GM12878 (cell line): ENCODE results near the gene HHIPL1. TPM values are rescaled to one million over a fixed set of nuclear protein-coding genes. Genes with fewer than 3 reads are reported as not detected.

ENCODE experiments used
- CHD2 ChIP-seq: IDR thresholded peaks from 2 replicates; pipeline ENCODE4 v1.6.1; 2011; ENCODE audit warnings: low read depth, low read length, improper control_type of control experiment, borderline replicate concordance
- CREB1 ChIP-seq: IDR thresholded peaks from 2 replicates; pipeline ENCODE4 v1.6.1; 2012; ENCODE audit warnings: low read depth, mild to moderate bottlenecking, inconsistent platforms
- CREM ChIP-seq: IDR thresholded peaks from 2 replicates; pipeline ENCODE4 v1.6.1; 2014; ENCODE audit warnings: antibody characterized with exemption, low read depth
- EED ChIP-seq: sonication (generic); IDR thresholded peaks from 2 replicates; pipeline ENCODE4 v1.6.1; 2016; ENCODE audit warnings: antibody characterized with exemption, low read depth
- FOXM1 ChIP-seq: IDR thresholded peaks from 2 replicates; pipeline ENCODE4 v1.6.1; 2012; ENCODE audit warnings: low read depth, mild to moderate bottlenecking, inconsistent platforms, low read length, moderate library complexity
- GATAD2B ChIP-seq: fragments of 450-650 bp; conservative IDR thresholded peaks from 2 replicates; pipeline ENCODE4 v1.6.1; 2017; ENCODE audit warnings: low read depth, mild to moderate bottlenecking, moderate library complexity
- HDAC6 ChIP-seq: fragments of 200-600 bp; sonication (generic); IDR thresholded peaks from one replicate; pipeline ENCODE4 v1.8.0; 2017; ENCODE audit warnings: antibody characterized with exemption; ENCODE audit not compliant: unreplicated experiment
- MAX ChIP-seq: IDR thresholded peaks from 2 replicates; pipeline ENCODE4 v1.6.1; 2012; ENCODE audit warnings: low read depth, low read length, improper control_type of control experiment
- MEF2A ChIP-seq: IDR thresholded peaks from 2 replicates; pipeline ENCODE4 v1.6.1; 2011; ENCODE audit warnings: low read depth, mild to moderate bottlenecking, low read length, moderate library complexity; ENCODE audit not compliant: insufficient read depth
- MXI1 ChIP-seq: fragments of 150-350 bp; IDR thresholded peaks from 2 replicates; pipeline ENCODE4 v1.6.1; 2011; ENCODE audit warnings: low read depth, mild to moderate bottlenecking, inconsistent platforms, low read length, improper control_type of control experiment
- NBN ChIP-seq: fragments of 450-650 bp; IDR thresholded peaks from 2 replicates; pipeline ENCODE4 v1.6.1; 2016
- NR2C1 ChIP-seq: fragments of 450-650 bp; IDR thresholded peaks from 2 replicates; pipeline ENCODE4 v1.6.1; 2017; ENCODE audit warnings: antibody characterized with exemption, mild to moderate bottlenecking, moderate library complexity
- NR2F1 ChIP-seq: fragments of 450-650 bp; conservative IDR thresholded peaks from 2 replicates; pipeline ENCODE4 v1.6.1; 2017; ENCODE audit warnings: mild to moderate bottlenecking
- POLR2AphosphoS5 ChIP-seq: IDR thresholded peaks from 2 replicates; pipeline ENCODE4 v1.6.1; 2011; ENCODE audit warnings: mild to moderate bottlenecking, low read length, inconsistent platforms
- POU2F2 ChIP-seq: IDR thresholded peaks from 3 replicates; pipeline ENCODE4 v1.6.1; 2011; ENCODE audit warnings: low read depth, mild to moderate bottlenecking, low read length, borderline replicate concordance
- RCOR1 ChIP-seq: conservative IDR thresholded peaks from 2 replicates; pipeline ENCODE4 v1.6.1; 2012; ENCODE audit warnings: low read depth, low read length, improper control_type of control experiment
- RELB ChIP-seq: fragments of 450-650 bp; IDR thresholded peaks from 2 replicates; pipeline ENCODE4 v1.6.1; 2017; ENCODE audit warnings: low read depth, mild to moderate bottlenecking, moderate library complexity
- RUNX3 ChIP-seq: IDR thresholded peaks from 2 replicates; pipeline ENCODE4 v1.6.1; 2012; ENCODE audit warnings: low read length, inconsistent platforms
- SIN3A ChIP-seq: IDR thresholded peaks from 2 replicates; pipeline ENCODE4 v1.6.1; 2012; ENCODE audit warnings: low read depth, low read length, improper control_type of control experiment
- SMAD5 ChIP-seq: IDR thresholded peaks from 2 replicates; pipeline ENCODE4 v1.6.1; 2016; ENCODE audit warnings: antibody characterized with exemption, low read depth
- SP1 ChIP-seq: IDR thresholded peaks from one replicate; pipeline ENCODE4 v1.6.1; 2011; ENCODE audit warnings: low read depth, low read length
- SRF ChIP-seq, 2 experiments: IDR thresholded peaks; 2 replicates each; pipeline ENCODE4 v1.6.1; 2011; ENCODE audit warnings: low read depth in 2 of 2, low read length in 2 of 2, mild to moderate bottlenecking in 1 of 2, moderate library complexity in 1 of 2
- TCF12 ChIP-seq: IDR thresholded peaks from 2 replicates; pipeline ENCODE4 v1.6.1; 2011; ENCODE audit warnings: low read depth, mild to moderate bottlenecking, low read length
- TCF3 ChIP-seq: IDR thresholded peaks from 2 replicates; pipeline ENCODE4 v1.6.1; 2012; ENCODE audit warnings: low read depth, mild to moderate bottlenecking, low read length, borderline replicate concordance; ENCODE audit not compliant: insufficient read depth
- ZNF24 ChIP-seq: fragments of 450-650 bp; IDR thresholded peaks from 2 replicates; pipeline ENCODE4 v1.6.1; 2017; ENCODE audit warnings: antibody characterized with exemption, mild to moderate bottlenecking
- polyA plus RNA-seq, 11 experiments: library from polyadenylated mRNA; depleted of rRNA in 4 of 11; unstranded in 6 of 11; stranded (reverse) in 5 of 11; fragments of >200 nt; fragmentation: Nextera tagmentation in 4 of 11; fragmentation: Illumina TruSeq in 1 of 11; extraction: Ambion mirVana in 4 of 11; extraction: Trizol in 1 of 11; gene quantifications; 1 replicate in 1 of 11; 2 replicates in 10 of 11; pipeline versions ENCODE4 v1.2.1 to v1.2.3, GENCODE V29; 2011 to 2016; ENCODE audit warnings: inconsistent platforms in 2 of 11, missing spikeins in 2 of 11, low read depth in 1 of 11
- total RNA-seq, 4 experiments: library from RNA; depleted of rRNA in 3 of 4; stranded (reverse); fragments of >200 nt in 3 of 4; fragmentation: Illumina TruSeq in 1 of 4; extraction: Trizol in 1 of 4; gene quantifications; 2 replicates each; pipeline versions ENCODE4 v1.2.1 to v1.2.3, GENCODE V29; 2013 to 2021
- TF ChIP-seq, protein P1 (sequence below): IDR thresholded peaks from 2 replicates; pipeline ENCODE4 v1.6.1; 2012; ENCODE audit warnings: low read depth, low read length, improper control_type of control experiment
- TF ChIP-seq, protein P2 (sequence below): fragments of 450-650 bp; conservative IDR thresholded peaks from 2 replicates; pipeline ENCODE4 v1.6.1; 2017; ENCODE audit warnings: mild to moderate bottlenecking, moderate library complexity

HHIPL1 gene
- total and polyA plus RNA-seq, 10 of the 15 experiments (the other 5 are each of a cell fraction or from before 2014, with no cell fraction given): 0.09 TPM; not detected in 9

- 0 out of 3 replicates have a peak, but pooled peaks have one; percentile 14 for TF ChIP-seq POU2F2
- TF ChIP-seq EED: no peak
- TF ChIP-seq SMAD5: no peak
- 0 out of 2 replicates have a peak, but pooled peaks have one; percentile 24 for TF ChIP-seq NR2F1
- no peak for TF ChIP-seq TCF3
- TF ChIP-seq NR2C1: no peak
- peak; percentile 69 for TF ChIP-seq SIN3A
- TF ChIP-seq SRF (IDR thresholded peaks at IDR 0.05; ENCODE audit: low read depth in 2 of 2, low read length in 2 of 2): peak in 1 of 2 experiments; percentile 82; a peak in 3 of 4 replicates
- TF ChIP-seq NBN: peak; percentile 43; the same call in 1 of the 2 replicates
- TF ChIP-seq MAX: peak; percentile 58
- TF ChIP-seq MEF2A: 0 out of 2 replicates have a peak, but pooled peaks have one; percentile 13
- TF ChIP-seq CHD2: peak; percentile 62; the same call in 1 of the 2 replicates
- no peak for TF ChIP-seq FOXM1
- TF ChIP-seq RCOR1: no peak
- peak; percentile 92 for TF ChIP-seq MXI1
- no peak for TF ChIP-seq HDAC6
- TF ChIP-seq GATAD2B: 0 out of 2 replicates have a peak, but pooled peaks have one; percentile 15
- TF ChIP-seq CREM: peak; percentile 99
- TF ChIP-seq RUNX3: 0 out of 2 replicates have a peak, but pooled peaks have one; percentile 21
- TF ChIP-seq, protein P1, sequence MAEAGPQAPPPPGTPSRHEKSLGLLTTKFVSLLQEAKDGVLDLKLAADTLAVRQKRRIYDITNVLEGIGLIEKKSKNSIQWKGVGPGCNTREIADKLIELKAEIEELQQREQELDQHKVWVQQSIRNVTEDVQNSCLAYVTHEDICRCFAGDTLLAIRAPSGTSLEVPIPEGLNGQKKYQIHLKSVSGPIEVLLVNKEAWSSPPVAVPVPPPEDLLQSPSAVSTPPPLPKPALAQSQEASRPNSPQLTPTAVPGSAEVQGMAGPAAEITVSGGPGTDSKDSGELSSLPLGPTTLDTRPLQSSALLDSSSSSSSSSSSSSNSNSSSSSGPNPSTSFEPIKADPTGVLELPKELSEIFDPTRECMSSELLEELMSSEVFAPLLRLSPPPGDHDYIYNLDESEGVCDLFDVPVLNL: peak; percentile 58; the same call in 1 of the 2 replicates
- TF ChIP-seq, protein P2, sequence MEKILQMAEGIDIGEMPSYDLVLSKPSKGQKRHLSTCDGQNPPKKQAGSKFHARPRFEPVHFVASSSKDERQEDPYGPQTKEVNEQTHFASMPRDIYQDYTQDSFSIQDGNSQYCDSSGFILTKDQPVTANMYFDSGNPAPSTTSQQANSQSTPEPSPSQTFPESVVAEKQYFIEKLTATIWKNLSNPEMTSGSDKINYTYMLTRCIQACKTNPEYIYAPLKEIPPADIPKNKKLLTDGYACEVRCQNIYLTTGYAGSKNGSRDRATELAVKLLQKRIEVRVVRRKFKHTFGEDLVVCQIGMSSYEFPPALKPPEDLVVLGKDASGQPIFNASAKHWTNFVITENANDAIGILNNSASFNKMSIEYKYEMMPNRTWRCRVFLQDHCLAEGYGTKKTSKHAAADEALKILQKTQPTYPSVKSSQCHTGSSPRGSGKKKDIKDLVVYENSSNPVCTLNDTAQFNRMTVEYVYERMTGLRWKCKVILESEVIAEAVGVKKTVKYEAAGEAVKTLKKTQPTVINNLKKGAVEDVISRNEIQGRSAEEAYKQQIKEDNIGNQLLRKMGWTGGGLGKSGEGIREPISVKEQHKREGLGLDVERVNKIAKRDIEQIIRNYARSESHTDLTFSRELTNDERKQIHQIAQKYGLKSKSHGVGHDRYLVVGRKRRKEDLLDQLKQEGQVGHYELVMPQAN: peak; percentile 75
- peak; percentile 71 for TF ChIP-seq SP1
- no peak for TF ChIP-seq ZNF24
- peak; percentile 98 for TF ChIP-seq CREB1
- TF ChIP-seq TCF12: peak; percentile 24; the same call in 1 of the 2 replicates
- peak; percentile 36; the same call in 1 of the 2 replicates for TF ChIP-seq POLR2AphosphoS5
- peak; percentile 71; the same call in 1 of the 2 replicates for TF ChIP-seq RELB
- TF ChIP-seq, all 136 proteins: peak for 29
These were observed 38.9 kb downstream of the HHIPL1 start, which contains the start of gene CYP46A1 (continued) for GRCh38 chr14:99683619-99684409.
